Measurements from ENCODE around the gene ZBTB5.

The ZBTB5 gene

DNA sequence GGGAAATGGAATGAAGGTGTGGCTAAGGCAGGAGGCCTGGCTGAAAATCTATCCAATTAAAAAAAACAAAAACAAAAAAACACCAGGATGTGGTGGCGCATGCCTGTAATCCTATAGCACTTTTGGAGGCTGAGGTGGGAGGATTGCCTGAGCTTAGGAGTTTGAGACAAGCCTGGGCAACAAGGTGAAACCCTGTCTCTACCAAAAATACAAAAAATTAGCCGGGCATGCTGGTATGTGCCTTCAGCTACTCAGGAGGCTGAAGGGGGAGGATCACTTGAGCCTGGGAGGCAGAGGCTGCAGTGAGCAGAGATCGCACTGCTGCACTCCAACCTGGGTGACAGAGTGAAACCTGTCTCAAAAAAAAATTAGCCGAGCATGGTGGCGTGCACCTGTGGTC, 21.7 kb downstream of the ZBTB5 start:
- ChIA-PET POLR2A (no interaction called here), CTCF (interaction anchor here (0.6 to 1.5 kb wide), 2 partner anchors 19 to 508 kb away, joined by 3 read pairs; no protein-coding TSS in a partner anchor)
- Histone ChIP-seq H3K27me3 (replicated peaks in 2 of 5; ENCODE audit: control insufficient read depth in 4 of 5, insufficient read depth in 5 of 5, low read length in 4 of 5) (no peaks in the 10 kb centered on the region), H3K4me1 (ENCODE audit: control extremely low read depth in 1 of 4, control insufficient read depth in 4 of 4, insufficient read depth in 4 of 4, low read length in 3 of 4) (peaks cover 0 to 2% (median 0%) of the 10 kb centered on the region in 4 experiments), H3K4me3 (ENCODE audit: control insufficient read depth in 1 of 7, extremely low read depth in 1 of 7, insufficient read depth in 4 of 7, low read depth in 2 of 7, low read length in 6 of 7) (no peak overlapping the region), H3K27ac (ENCODE audit: insufficient read depth in 1 of 2, low read depth in 1 of 2, low read length in 2 of 2, poor library complexity in 1 of 2, severe bottlenecking in 2 of 2) (no peak overlapping the region), H3K36me3 (ENCODE audit: control insufficient read depth in 4 of 4, insufficient read depth in 4 of 4, low read length in 3 of 4) (peaks cover 7 to 49% (median 42%) of the 10 kb centered on the region in 4 experiments), H3K9me3 (ENCODE audit: control extremely low read depth in 1 of 5, control insufficient read depth in 4 of 5, insufficient read depth in 2 of 5, low read depth in 1 of 5, low read length in 4 of 5) (no peaks in the 10 kb centered on the region)
- DNase-seq: no peak
- WGBS (ENCODE audit: insufficient coverage): 97% methylated on average over 4 of the region's 5 CpGs

DNA sequence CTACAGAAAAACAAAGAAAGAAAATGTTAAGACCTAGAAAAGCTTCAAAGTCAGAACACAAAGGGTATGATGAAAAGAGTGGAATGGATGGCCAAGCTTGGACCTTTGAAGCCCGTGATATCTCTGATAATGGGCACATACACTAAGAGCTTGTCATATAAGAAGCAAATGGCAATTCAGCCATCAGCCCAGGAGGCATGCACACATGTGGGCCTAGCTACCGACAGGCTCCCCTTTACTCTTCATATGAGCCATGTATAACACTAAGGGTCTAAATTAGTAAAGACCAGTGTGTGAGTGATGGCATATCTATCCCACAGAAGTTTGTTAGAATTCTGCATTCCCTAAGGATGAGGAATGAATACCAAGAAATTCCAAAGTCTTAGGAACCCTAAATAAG, 22.7 kb downstream of the ZBTB5 start:
- Histone ChIP-seq H3K4me1 (ENCODE audit: control extremely low read depth in 1 of 4, control insufficient read depth in 4 of 4, insufficient read depth in 4 of 4, low read length in 3 of 4) (peaks cover 0 to 2% (median 0%) of the 10 kb centered on the region in 4 experiments), H3K9me3 (ENCODE audit: control extremely low read depth in 1 of 5, control insufficient read depth in 4 of 5, insufficient read depth in 2 of 5, low read depth in 1 of 5, low read length in 4 of 5) (no peaks in the 10 kb centered on the region), H3K27ac (ENCODE audit: insufficient read depth in 1 of 2, low read depth in 1 of 2, low read length in 2 of 2, poor library complexity in 1 of 2, severe bottlenecking in 2 of 2) (no peak overlapping the region), H3K36me3 (ENCODE audit: control insufficient read depth in 4 of 4, insufficient read depth in 4 of 4, low read length in 3 of 4) (peaks cover 9 to 52% (median 46%) of the 10 kb centered on the region in 4 experiments), H3K27me3 (replicated peaks in 2 of 5; ENCODE audit: control insufficient read depth in 4 of 5, insufficient read depth in 5 of 5, low read length in 4 of 5) (no peaks in the 10 kb centered on the region), H3K4me3 (ENCODE audit: control insufficient read depth in 1 of 7, extremely low read depth in 1 of 7, insufficient read depth in 4 of 7, low read depth in 2 of 7, low read length in 6 of 7) (no peak overlapping the region)
- ChIA-PET CTCF (no interaction called here), POLR2A (no interaction called here)
- 93% methylated on average over 2 of the region's 2 CpGs for WGBS (ENCODE audit: insufficient coverage)
- DNase-seq: no peak

DNA sequence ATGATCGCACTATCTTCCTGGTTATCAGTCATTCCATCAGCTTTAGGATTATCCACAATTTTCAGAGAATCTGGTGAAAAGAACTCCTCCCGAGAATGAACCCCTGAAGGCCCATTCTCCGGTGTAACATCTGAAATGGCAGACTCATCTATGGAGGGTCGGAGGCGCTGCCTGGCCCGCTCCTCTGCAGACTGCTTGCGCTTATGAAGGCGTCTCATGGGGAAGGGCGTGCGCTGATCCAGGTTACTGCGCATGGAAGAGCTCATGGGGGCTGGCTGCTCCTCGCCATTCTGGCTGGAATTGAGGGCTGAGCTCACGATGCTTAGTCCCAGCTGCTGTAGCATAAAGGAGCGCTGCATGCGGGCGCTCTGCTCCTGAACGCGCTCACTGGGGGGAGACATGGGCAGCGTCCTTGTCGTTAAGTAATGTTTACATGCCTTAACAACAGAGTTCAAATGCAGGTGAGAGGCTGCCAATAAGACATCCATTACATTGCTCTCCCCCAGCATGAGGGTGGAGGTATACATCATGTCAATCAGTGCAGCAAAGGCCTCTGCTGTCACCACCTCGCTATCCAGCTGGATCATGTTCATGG, 23.4 kb downstream of the ZBTB5 start:
- no peak for DNase-seq
- CTCF ChIA-PET: no interaction called here
- no peak overlapping the region for H3K27ac ChIP-seq (ENCODE audit: insufficient read depth in 1 of 2, low read depth in 1 of 2, low read length in 2 of 2, poor library complexity in 1 of 2, severe bottlenecking in 2 of 2)
- 97% methylated on average over 18 of the region's 21 CpGs for WGBS (ENCODE audit: insufficient coverage)
- H3K4me1 ChIP-seq (ENCODE audit: control extremely low read depth in 1 of 4, control insufficient read depth in 4 of 4, insufficient read depth in 4 of 4, low read length in 3 of 4): peaks cover 0 to 2% (median 0%) of the 10 kb centered on the region in 4 experiments
- peaks cover 10 to 59% (median 51%) of the 10 kb centered on the region in 4 experiments for H3K36me3 ChIP-seq (ENCODE audit: control insufficient read depth in 4 of 4, insufficient read depth in 4 of 4, low read length in 3 of 4)
- POLR2A ChIA-PET: no interaction called here
- no peaks in the 10 kb centered on the region for H3K27me3 ChIP-seq (replicated peaks in 2 of 5; ENCODE audit: control insufficient read depth in 4 of 5, insufficient read depth in 5 of 5, low read length in 4 of 5)
- H3K4me3 ChIP-seq (ENCODE audit: control insufficient read depth in 1 of 7, extremely low read depth in 1 of 7, insufficient read depth in 4 of 7, low read depth in 2 of 7, low read length in 6 of 7): no peak overlapping the region
- H3K9me3 ChIP-seq (ENCODE audit: control extremely low read depth in 1 of 5, control insufficient read depth in 4 of 5, insufficient read depth in 2 of 5, low read depth in 1 of 5, low read length in 4 of 5): no peaks in the 10 kb centered on the region

DNA sequence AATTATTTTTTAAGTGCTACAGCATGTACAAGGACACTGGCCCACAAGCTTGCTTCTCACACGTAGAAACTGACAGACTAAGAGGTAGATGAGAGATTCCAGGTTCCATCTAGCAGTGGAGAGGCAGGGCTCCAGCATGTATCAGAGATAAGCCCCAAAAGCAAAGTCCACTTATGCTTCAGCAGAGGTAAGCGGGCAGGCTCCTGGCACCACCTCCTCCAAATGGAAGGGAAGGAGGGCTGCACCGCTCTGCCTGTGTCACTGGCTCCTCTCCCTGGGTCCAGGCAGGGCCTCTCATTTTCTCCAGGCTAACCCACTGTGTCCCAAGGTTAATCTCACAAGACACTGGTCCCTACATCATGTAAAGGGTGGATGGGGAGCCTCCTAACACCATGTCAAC, 26.9 kb downstream of the ZBTB5 start:
- H3K4me3 ChIP-seq (ENCODE audit: control insufficient read depth in 1 of 7, extremely low read depth in 1 of 7, insufficient read depth in 4 of 7, low read depth in 2 of 7, low read length in 6 of 7): no peak overlapping the region
- ChIA-PET CTCF (no interaction called here), POLR2A (no interaction called here)
- DNase-seq: no peak
- H3K36me3 ChIP-seq (ENCODE audit: control insufficient read depth in 4 of 4, insufficient read depth in 4 of 4, low read length in 3 of 4): peaks cover 16 to 87% (median 69%) of the 10 kb centered on the region in 4 experiments
- no peak overlapping the region for H3K27ac ChIP-seq (ENCODE audit: insufficient read depth in 1 of 2, low read depth in 1 of 2, low read length in 2 of 2, poor library complexity in 1 of 2, severe bottlenecking in 2 of 2)
- no peaks in the 10 kb centered on the region for H3K27me3 ChIP-seq (replicated peaks in 2 of 5; ENCODE audit: control insufficient read depth in 4 of 5, insufficient read depth in 5 of 5, low read length in 4 of 5)
- 100% methylated on average over 2 of the region's 3 CpGs for WGBS (ENCODE audit: insufficient coverage)
- H3K9me3 ChIP-seq (ENCODE audit: control extremely low read depth in 1 of 5, control insufficient read depth in 4 of 5, insufficient read depth in 2 of 5, low read depth in 1 of 5, low read length in 4 of 5): no peaks in the 10 kb centered on the region
- peaks cover 0 to 2% (median under 1%) of the 10 kb centered on the region in 4 experiments for H3K4me1 ChIP-seq (ENCODE audit: control extremely low read depth in 1 of 4, control insufficient read depth in 4 of 4, insufficient read depth in 4 of 4, low read length in 3 of 4)

DNA sequence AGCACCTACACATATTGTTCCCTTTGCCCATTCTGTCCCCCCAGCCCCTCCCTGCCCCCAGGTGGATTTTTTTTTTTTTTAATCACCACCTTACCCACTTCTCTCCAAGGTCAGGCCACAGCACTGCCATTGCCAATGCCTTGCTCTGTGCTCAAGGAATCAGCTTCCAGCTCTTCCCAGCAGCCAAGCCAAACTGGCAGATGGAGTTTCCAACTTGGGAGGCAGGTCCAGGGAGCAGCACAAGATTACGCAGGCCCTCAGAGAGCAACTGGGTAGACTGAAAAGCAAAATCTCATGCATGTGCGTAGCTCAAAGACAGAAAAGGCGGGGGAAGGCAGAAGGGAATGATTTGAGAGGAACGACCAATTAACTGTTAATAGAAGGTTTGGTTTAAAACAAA, 27.6 kb downstream of the ZBTB5 start:
- Histone ChIP-seq H3K27me3 (replicated peaks in 2 of 5; ENCODE audit: control insufficient read depth in 4 of 5, insufficient read depth in 5 of 5, low read length in 4 of 5) (no peaks in the 10 kb centered on the region), H3K9me3 (ENCODE audit: control extremely low read depth in 1 of 5, control insufficient read depth in 4 of 5, insufficient read depth in 2 of 5, low read depth in 1 of 5, low read length in 4 of 5) (no peaks in the 10 kb centered on the region), H3K27ac (ENCODE audit: insufficient read depth in 1 of 2, low read depth in 1 of 2, low read length in 2 of 2, poor library complexity in 1 of 2, severe bottlenecking in 2 of 2) (no peak overlapping the region), H3K4me3 (ENCODE audit: control insufficient read depth in 1 of 7, extremely low read depth in 1 of 7, insufficient read depth in 4 of 7, low read depth in 2 of 7, low read length in 6 of 7) (no peak overlapping the region), H3K4me1 (ENCODE audit: control extremely low read depth in 1 of 4, control insufficient read depth in 4 of 4, insufficient read depth in 4 of 4, low read length in 3 of 4) (peaks cover 0 to 8% (median 5%) of the 10 kb centered on the region in 4 experiments), H3K36me3 (ENCODE audit: control insufficient read depth in 4 of 4, insufficient read depth in 4 of 4, low read length in 3 of 4) (peaks cover 16 to 93% (median 69%) of the 10 kb centered on the region in 4 experiments)
- POLR2A ChIA-PET: no interaction called here
- 97% methylated on average over 3 of the region's 4 CpGs for WGBS (ENCODE audit: insufficient coverage)
- no peak for DNase-seq
- CTCF ChIA-PET: no interaction called here

DNA sequence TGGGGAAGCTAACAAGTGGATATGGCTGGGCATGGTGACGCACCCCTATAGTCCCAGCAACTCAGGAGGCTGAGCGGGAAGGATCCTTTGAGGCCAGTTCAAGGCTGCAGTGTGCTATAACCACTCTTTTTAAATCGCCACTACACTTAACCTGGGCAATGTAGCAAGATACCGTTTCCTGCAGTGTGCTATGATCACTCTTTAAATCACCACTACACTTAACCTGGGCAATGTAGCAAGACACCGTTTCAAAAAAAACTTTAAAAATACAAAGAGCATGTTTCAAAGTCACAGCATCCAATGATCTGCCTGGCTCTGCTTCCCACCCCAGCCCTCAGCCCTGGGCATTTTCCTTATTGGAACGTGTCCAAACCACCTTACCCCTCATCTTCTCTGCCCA, 28.2 kb downstream of the ZBTB5 start:
- DNase-seq: no peak
- Histone ChIP-seq H3K4me3 (ENCODE audit: control insufficient read depth in 1 of 7, extremely low read depth in 1 of 7, insufficient read depth in 4 of 7, low read depth in 2 of 7, low read length in 6 of 7) (no peak overlapping the region), H3K4me1 (ENCODE audit: control extremely low read depth in 1 of 4, control insufficient read depth in 4 of 4, insufficient read depth in 4 of 4, low read length in 3 of 4) (peaks cover 0 to 14% (median 7%) of the 10 kb centered on the region in 4 experiments), H3K9me3 (ENCODE audit: control extremely low read depth in 1 of 5, control insufficient read depth in 4 of 5, insufficient read depth in 2 of 5, low read depth in 1 of 5, low read length in 4 of 5) (no peaks in the 10 kb centered on the region), H3K36me3 (ENCODE audit: control insufficient read depth in 4 of 4, insufficient read depth in 4 of 4, low read length in 3 of 4) (peaks cover 16 to 88% (median 66%) of the 10 kb centered on the region in 4 experiments), H3K27me3 (replicated peaks in 2 of 5; ENCODE audit: control insufficient read depth in 4 of 5, insufficient read depth in 5 of 5, low read length in 4 of 5) (no peaks in the 10 kb centered on the region), H3K27ac (ENCODE audit: insufficient read depth in 1 of 2, low read depth in 1 of 2, low read length in 2 of 2, poor library complexity in 1 of 2, severe bottlenecking in 2 of 2) (no peak overlapping the region)
- 96% methylated on average over 6 of the region's 6 CpGs for WGBS (ENCODE audit: insufficient coverage)
- ChIA-PET CTCF (no interaction called here), POLR2A (no interaction called here)

DNA sequence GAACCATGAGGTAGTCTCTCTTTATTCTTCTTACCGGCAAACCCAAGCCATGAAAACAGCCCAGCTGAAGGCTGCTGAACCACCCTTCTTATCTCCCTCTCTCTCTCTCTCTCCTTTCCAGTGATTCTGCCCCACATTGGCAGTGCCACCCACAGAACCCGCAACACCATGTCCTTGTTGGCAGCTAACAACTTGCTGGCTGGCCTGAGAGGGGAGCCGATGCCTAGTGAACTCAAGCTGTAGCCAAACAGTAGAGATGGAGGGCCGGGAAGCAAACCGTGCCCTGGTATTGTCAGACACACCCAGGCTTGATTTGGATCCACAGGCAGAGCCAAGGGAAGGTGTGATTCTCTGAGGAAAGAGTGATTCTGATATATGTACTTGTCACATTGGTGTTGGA, 28.7 kb downstream of the ZBTB5 start:
- no peak overlapping the region for H3K4me3 ChIP-seq (ENCODE audit: control insufficient read depth in 1 of 7, extremely low read depth in 1 of 7, insufficient read depth in 4 of 7, low read depth in 2 of 7, low read length in 6 of 7)
- H3K4me1 ChIP-seq (ENCODE audit: control extremely low read depth in 1 of 4, control insufficient read depth in 4 of 4, insufficient read depth in 4 of 4, low read length in 3 of 4): peaks cover 0 to 17% (median 7%) of the 10 kb centered on the region in 4 experiments
- WGBS (ENCODE audit: insufficient coverage): 98% methylated on average over 4 of the region's 5 CpGs
- peaks cover 16 to 87% (median 65%) of the 10 kb centered on the region in 4 experiments for H3K36me3 ChIP-seq (ENCODE audit: control insufficient read depth in 4 of 4, insufficient read depth in 4 of 4, low read length in 3 of 4)
- ChIA-PET POLR2A (no interaction called here), CTCF (no interaction called here)
- no peaks in the 10 kb centered on the region for H3K9me3 ChIP-seq (ENCODE audit: control extremely low read depth in 1 of 5, control insufficient read depth in 4 of 5, insufficient read depth in 2 of 5, low read depth in 1 of 5, low read length in 4 of 5)
- no peak for DNase-seq
- H3K27me3 ChIP-seq (replicated peaks in 2 of 5; ENCODE audit: control insufficient read depth in 4 of 5, insufficient read depth in 5 of 5, low read length in 4 of 5): no peaks in the 10 kb centered on the region
- no peak overlapping the region for H3K27ac ChIP-seq (ENCODE audit: insufficient read depth in 1 of 2, low read depth in 1 of 2, low read length in 2 of 2, poor library complexity in 1 of 2, severe bottlenecking in 2 of 2)
